HG02588 (cell line): Measurements from ENCODE around the gene PGS1.

Experiments used
- ATAC-seq: cut with Tn5 transposase; IDR thresholded peaks from one replicate; pipeline ENCODE4 v1.9.1; 2021; ENCODE audit warnings: mild to moderate bottlenecking, moderate library complexity; ENCODE audit not compliant: unreplicated experiment

PGS1 gene

GRCh38 chr17:78406920-78407319 lies 28.5 kb downstream of the PGS1 start:
- ATAC-seq = no peak

- no peak for ATAC-seq
Measured at GRCh38 chr17:78407387-78408000, 29.0 kb downstream of the PGS1 start.

- ATAC-seq = no peak
Measured at GRCh38 chr17:78408476-78409050, 30.1 kb downstream of the PGS1 start.

GRCh38 chr17:78409191-78409928 lies 30.9 kb downstream of the PGS1 start:
- ATAC-seq = no peak

DNA sequence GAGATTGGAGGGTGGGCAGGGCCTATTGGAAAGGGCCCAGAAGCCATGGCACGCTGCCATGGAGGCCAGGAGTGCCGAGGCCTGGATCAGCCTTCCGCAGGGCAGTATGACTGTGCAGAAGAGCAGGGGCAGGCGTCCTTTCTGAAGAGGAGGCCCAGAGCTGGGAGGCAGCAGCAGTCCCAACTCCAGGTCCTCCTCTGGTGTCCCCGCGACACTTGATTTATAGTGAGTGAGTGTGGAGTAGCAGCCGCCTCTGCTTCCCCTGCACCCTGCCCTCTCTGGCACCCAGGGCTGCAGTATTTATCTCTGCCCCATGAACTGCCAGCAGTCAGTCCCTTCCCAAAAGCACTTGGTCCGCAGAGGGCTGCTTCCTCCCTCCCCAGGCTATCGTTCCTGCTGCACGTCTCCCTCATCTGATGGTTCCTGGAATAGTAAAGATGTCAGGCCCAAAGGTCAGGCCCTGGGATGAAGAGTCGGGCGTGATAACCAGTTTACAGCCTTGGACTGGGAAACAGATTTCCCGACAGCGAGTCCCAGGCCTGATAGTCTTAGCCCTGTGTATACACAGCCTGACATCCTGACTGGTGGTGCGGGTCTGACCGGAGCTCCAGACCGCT lies 32.9 kb downstream of the PGS1 start:
- no peak for ATAC-seq

DNA sequence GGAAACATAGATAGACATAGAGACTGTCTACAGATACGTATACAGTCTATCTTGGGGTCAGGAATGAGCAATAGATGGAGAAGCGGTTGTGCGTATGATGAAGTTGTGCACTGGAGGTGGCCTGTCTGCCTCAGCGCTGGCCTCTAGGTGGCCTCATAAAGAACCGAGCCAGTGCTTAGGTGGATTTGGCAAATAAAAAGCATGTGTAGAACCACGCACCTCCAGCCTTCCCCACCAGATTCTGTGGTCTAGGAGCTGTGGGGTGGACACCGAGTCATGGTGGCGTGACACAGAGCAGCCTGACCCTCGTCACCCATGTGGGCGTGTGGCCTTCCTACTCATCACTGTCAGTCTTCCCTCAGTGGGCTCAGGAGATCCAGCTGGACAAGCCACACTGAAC lies 34.0 kb downstream of the PGS1 start:
- ATAC-seq = no peak

DNA sequence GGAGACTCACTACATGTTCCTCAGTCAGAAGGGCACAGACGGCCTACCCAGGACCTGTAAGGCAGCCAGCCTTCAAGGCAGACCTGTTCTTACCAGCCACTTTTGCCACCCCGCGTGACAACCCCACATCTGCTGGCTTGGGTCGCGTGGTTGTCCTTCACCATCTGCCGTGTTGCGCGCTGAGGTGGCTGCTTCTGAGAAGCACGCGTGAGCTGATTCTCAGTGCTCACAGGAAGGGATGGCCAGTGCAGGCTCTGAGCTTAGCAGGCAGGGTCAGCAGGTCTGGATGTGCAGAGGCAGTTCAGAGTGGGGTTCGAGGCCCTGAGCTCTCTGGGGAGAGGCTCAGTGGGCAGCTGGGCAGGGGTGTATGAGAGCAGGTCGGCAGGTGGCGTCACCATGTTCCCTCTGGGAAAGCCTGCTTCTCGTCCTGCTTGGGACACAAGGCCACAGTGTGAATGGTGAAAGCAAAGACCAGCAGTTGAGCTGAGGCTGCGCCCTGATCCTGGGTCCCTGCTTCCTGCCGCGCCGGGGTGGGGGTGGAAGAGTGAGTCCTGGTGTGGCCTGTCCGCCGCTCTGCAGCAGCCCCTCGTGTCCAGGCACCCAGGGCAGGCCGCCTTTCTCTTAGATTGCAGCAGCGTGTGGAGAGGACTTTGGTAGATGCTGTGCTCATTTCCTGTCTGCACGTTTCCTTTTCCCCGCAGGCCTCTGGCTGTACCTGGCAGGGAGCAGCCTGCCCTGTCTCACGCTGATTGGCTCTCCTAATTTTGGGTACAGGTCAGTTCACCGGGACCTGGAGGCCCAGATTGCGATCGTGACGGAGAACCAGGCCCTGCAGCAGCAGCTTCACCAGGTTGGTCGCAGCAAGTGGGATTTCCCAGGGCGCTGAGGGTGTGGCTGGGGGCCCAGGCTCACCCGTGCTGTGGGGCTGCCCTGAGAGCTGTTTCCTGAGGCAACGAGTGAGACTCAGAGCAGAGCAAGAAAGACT lies 36.0 kb downstream of the PGS1 start:
- ATAC-seq = no peak

- ATAC-seq = no peak
Measured at GRCh38 chr17:78415821-78416711, 37.6 kb downstream of the PGS1 start.

- ATAC-seq = no peak
Measured at GRCh38 chr17:78416791-78417530, 38.5 kb downstream of the PGS1 start.

DNA sequence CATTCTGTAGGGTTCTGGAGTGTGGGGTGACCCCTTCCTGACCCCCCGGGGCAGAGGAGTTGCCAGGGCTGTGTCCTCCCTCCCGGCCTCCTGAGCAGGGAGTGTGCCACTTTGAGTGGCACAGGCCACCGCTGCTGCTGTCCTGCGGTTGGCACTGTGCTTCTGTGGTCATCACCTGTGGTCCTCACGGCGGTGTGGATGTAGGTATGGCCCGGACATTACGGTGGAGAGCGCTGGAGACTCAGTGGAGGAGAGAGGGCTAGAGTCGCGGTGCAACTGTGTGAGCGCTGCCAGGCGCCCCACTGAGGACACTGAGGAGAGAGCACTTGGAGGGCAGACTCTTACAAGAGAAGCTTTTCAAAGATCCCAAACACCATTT lies 39.1 kb downstream of the PGS1 start:
- ATAC-seq = no peak

DNA sequence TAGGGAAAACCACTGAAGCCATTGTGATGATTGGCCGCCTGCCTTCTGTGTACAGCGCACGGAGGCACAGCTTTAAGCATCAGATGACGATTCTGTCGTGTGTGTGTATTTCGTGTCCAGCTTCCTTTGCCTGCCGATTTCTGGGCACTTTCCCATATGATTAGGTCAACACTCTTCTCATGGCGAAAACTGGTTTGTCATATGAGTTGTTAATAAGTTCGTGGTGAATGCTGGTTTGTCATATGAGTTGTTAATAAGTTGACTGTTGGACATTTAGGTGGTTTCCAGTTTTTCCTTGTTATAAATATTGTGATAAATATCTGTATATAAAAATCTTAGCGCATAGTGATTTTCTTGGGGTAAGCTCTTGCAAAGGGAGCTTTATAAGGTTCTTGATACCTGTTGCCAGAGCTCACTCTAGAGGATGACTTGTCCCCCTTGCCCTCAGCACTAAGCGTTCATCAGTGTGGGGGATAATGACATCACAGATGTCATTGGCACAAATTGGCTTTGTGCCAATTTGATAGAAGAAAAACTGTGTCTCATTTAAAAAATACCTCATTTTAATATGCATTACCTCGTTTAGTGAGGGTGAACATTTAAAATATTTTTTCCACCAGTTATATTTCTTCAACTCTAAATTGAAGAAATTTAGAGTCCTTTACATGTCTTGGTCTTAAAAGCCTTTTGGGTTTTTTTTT lies 40.0 kb downstream of the PGS1 start:
- ATAC-seq = no peak

DNA sequence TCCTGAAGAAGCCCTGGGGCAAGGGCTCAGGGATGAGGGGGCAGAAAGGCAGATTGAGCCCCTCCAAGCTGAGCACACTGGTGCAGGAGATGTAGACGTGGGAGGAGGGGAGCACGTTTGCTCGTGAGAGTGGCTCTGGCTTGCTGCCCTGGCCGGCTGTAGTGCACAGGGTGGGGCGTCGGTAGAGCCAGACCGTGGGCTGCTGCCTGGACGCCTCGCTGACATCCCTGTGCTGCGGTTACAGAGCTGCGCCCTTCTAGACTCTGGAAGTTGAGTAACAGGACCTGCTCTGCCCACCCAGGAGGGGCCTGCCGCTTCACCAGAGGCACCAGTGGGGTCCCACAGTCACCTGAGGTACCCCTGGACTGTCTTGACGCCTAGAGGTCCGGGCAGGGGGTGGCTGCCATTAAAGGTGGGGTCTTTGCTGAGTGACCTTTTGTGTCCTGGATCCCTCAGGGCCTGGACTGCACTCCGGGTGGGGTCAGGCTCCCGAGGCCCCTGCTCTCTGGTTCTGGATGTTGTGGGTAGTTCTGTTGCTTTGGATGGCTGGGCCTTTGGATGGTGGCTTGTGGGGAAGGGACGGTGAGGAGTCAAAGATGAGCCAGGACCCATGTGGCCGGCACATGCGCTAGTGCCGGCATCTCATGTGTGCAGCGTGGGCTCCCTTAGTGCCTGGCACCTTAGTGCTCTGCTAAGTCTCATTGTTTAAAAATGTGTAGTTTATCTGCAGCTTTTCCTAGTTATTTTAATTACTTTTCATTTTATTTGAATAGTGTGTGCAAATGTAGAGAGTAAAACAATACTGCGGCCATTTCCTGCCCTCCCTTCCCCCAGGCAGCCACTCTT lies 41.7 kb downstream of the PGS1 start:
- no peak for ATAC-seq

DNA sequence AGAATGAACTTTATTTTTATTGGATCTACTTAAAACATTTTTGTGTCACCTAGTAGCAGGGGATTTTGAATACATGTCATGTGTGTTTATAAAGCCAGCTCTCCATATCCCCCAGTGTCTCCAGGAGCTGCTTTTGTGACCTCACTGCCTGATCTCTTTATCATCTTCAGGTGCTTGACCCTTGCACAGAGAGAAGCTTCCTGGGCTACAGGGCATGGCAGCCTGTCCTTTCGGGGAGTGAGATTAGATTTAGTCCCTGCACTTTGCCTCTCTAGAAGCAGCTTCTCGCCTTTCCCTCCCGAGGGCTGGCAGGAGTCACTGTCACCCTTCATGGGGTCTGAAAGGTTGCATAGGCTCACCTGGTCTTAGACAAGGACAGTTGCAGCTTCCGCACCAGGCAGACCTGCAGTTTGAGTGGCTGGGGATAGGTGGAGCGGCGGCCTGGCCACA lies 42.7 kb downstream of the PGS1 start:
- no peak for ATAC-seq

DNA sequence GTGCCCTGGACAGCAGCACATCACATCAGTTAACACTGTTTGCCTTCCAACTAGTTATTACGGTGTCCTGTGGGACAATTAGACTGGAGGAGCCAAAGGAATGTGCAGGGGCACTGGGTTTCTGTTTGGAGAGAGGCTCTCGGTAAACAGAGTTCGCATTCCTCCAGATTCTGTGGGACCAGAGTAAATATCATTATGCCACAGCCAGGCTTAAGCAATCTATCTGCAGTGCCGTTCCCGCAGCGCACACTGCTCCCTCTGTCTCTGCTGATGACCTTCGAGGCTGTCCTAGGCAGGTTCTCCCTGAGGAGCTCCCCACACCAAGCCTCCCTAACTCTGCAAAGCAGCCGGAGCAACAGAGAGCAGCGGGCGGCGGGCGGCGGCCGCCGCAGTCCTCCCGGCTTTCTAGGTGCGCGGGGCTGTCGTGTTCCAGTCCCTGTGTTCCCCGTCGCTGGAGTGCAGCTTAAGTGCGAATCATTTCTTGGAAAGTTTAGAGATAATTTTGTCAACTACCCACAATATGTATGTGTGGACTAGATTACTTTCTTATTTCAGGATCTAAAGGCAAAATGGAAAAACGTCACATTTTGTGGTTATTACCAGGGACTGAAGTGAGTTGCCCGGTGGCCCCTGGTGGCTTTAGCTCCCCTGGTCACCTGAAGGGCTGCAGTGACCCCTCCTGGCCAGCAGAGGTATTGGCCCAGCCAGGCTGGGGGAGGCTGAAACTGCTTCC lies 43.3 kb downstream of the PGS1 start:
- ATAC-seq = no peak

- ATAC-seq = no peak
Measured at GRCh38 chr17:78422267-78422605, 43.8 kb downstream of the PGS1 start.

GRCh38 chr17:78422872-78423588 lies 44.6 kb downstream of the PGS1 start:
- ATAC-seq = no peak
